Measurements from ENCODE around the gene HBEGF. TPM values are rescaled to one million over a fixed set of nuclear protein-coding genes. Genes with fewer than 3 reads are reported as not detected.

Gene HBEGF
- total RNA-seq, 1 donor from 2014 or later = 257 TPM

DNA sequence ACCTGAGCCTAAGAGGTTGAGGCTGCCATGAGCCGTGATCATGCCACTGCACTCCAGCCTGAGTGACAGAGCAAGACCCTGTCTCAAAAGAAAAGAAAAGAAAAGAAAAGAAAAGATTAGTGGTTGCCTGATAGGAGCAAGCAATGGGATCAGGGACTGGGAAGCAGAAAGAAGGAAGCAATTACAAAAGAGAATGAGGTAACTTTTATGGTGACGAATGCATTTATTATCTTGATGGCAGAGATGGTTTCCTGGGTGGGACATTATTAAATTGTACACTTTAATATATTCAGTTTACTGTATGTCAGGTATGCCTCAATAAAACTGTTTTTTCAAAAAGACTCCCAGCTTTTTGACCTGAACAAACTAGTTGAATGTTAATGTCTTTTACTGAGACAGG lies 36.0 kb downstream of the HBEGF start:
- H2AFZ ChIP-seq (ENCODE audit: low read depth, low read length) = no peak overlapping the region
- H3K9me3 ChIP-seq (ENCODE audit: insufficient read depth, low read depth, low read length) = no peaks in the 10 kb centered on the region
- H4K20me1 ChIP-seq (ENCODE audit: insufficient read depth, low read length) = no peaks in the 10 kb centered on the region
- H3K9ac ChIP-seq (ENCODE audit: low read length) = peak overlapping the region; percentile 84
- no peak overlapping the region for H3K4me3 ChIP-seq (ENCODE audit: insufficient read depth, low read depth, low read length)
- DNase-seq (ENCODE audit: low read depth) (no peak), FAIRE-seq (no peak)
- no peaks in the 10 kb centered on the region for H3K27me3 ChIP-seq (ENCODE audit: insufficient read depth, low read length)
- no peaks in the 10 kb centered on the region for H3K79me2 ChIP-seq (ENCODE audit: insufficient read depth, low read length)
- H3K4me2 ChIP-seq (ENCODE audit: low read length) = peak overlapping the region; percentile 81
- TF ChIP-seq EZH2 (IDR thresholded peaks at IDR 0.05; ENCODE audit: insufficient read depth, low read length) = no peak
- TF ChIP-seq CTCF (IDR thresholded peaks at IDR 0.05; ENCODE audit: insufficient read depth, low read depth, low read length) = no peak
- H3K27ac ChIP-seq (ENCODE audit: low read depth, low read length) = peak overlapping the region; percentile 98
- Mint-ChIP-seq H3K36me3 (ENCODE audit: low read depth, unreplicated experiment) (no peaks in the 10 kb centered on the region), H3K4me3 (ENCODE audit: unreplicated experiment) (peak overlapping the region; percentile 24), H3K9me3 (ENCODE audit: unreplicated experiment) (no peaks in the 10 kb centered on the region), H3K4me1 (ENCODE audit: low read depth, unreplicated experiment) (peaks cover 35% of the 10 kb centered on the region), H3K27me3 (ENCODE audit: low read depth, unreplicated experiment) (no peaks in the 10 kb centered on the region), H3K27ac (ENCODE audit: unreplicated experiment) (peak overlapping the region; percentile 97)
- peaks cover 46% of the 10 kb centered on the region for H3K4me1 ChIP-seq (ENCODE audit: insufficient read depth, low read length)
- H3K36me3 ChIP-seq (ENCODE audit: insufficient read depth, low read length) = no peaks in the 10 kb centered on the region

GRCh38 chr5:140309706-140310249 lies 36.6 kb downstream of the HBEGF start:
- H3K27me3 Mint-ChIP-seq (ENCODE audit: low read depth, unreplicated experiment) = no peaks in the 10 kb centered on the region
- no peaks in the 10 kb centered on the region for H3K27me3 ChIP-seq (ENCODE audit: insufficient read depth, low read length)
- H3K36me3 Mint-ChIP-seq (ENCODE audit: low read depth, unreplicated experiment) = no peaks in the 10 kb centered on the region
- no peaks in the 10 kb centered on the region for H3K9me3 Mint-ChIP-seq (ENCODE audit: unreplicated experiment)
- no peak overlapping the region for H3K4me3 ChIP-seq (ENCODE audit: insufficient read depth, low read depth, low read length)
- peaks cover 46% of the 10 kb centered on the region for H3K4me1 ChIP-seq (ENCODE audit: insufficient read depth, low read length)
- H2AFZ ChIP-seq (ENCODE audit: low read depth, low read length) = no peak overlapping the region
- H3K27ac ChIP-seq (ENCODE audit: low read depth, low read length) = peak overlapping the region; percentile 98
- peak overlapping the region; percentile 97 for H3K27ac Mint-ChIP-seq (ENCODE audit: unreplicated experiment)
- peaks cover 38% of the 10 kb centered on the region for H3K4me1 Mint-ChIP-seq (ENCODE audit: low read depth, unreplicated experiment)
- H4K20me1 ChIP-seq (ENCODE audit: insufficient read depth, low read length) = no peaks in the 10 kb centered on the region
- no peak for DNase-seq (ENCODE audit: low read depth)
- H3K79me2 ChIP-seq (ENCODE audit: insufficient read depth, low read length) = no peaks in the 10 kb centered on the region
- H3K9me3 ChIP-seq (ENCODE audit: insufficient read depth, low read depth, low read length) = no peaks in the 10 kb centered on the region
- FAIRE-seq = no peak
- no peak overlapping the region for H3K4me3 Mint-ChIP-seq (ENCODE audit: unreplicated experiment)
- H3K9ac ChIP-seq (ENCODE audit: low read length) = peak overlapping the region; percentile 84
- TF ChIP-seq CTCF (IDR thresholded peaks at IDR 0.05; ENCODE audit: insufficient read depth, low read depth, low read length) (no peak), EZH2 (IDR thresholded peaks at IDR 0.05; ENCODE audit: insufficient read depth, low read length) (no peak)
- H3K36me3 ChIP-seq (ENCODE audit: insufficient read depth, low read length) = no peaks in the 10 kb centered on the region
- H3K4me2 ChIP-seq (ENCODE audit: low read length) = peak overlapping the region; percentile 81

DNA sequence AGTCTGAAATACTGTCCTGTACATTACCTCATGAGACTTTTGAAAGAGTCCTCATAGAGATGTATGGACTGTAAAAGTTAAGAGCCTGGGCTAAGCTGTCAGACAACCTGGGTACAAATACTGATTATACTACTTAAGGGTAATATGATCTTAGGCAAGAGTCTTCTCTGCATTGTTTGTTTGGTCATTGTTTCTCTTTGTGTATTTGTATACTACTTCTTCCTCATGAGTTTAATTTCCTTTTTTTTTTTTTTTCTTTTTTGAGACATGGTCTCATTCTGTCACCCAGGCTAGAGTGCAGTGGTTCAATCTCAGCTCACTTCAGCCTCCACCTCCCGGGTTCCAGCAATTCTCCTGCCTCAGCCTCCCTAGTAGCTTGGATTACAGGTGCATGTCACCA lies 40.9 kb downstream of the HBEGF start:
- Histone ChIP-seq H3K79me2 (ENCODE audit: insufficient read depth, low read length) (peaks cover 25% of the 10 kb centered on the region), H3K9ac (ENCODE audit: low read length) (no peak overlapping the region), H3K27me3 (ENCODE audit: insufficient read depth, low read length) (no peaks in the 10 kb centered on the region), H2AFZ (ENCODE audit: low read depth, low read length) (no peak overlapping the region), H3K9me3 (ENCODE audit: insufficient read depth, low read depth, low read length) (no peaks in the 10 kb centered on the region), H4K20me1 (ENCODE audit: insufficient read depth, low read length) (no peaks in the 10 kb centered on the region), H3K27ac (ENCODE audit: low read depth, low read length) (no peak overlapping the region), H3K36me3 (ENCODE audit: insufficient read depth, low read length) (no peaks in the 10 kb centered on the region), H3K4me1 (ENCODE audit: insufficient read depth, low read length) (peaks cover 26% of the 10 kb centered on the region), H3K4me3 (ENCODE audit: insufficient read depth, low read depth, low read length) (no peak overlapping the region), H3K4me2 (ENCODE audit: low read length) (no peak overlapping the region)
- peaks cover 24% of the 10 kb centered on the region for H3K4me1 Mint-ChIP-seq (ENCODE audit: low read depth, unreplicated experiment)
- DNase-seq (ENCODE audit: low read depth) (no peak), FAIRE-seq (no peak)
- TF ChIP-seq CTCF (IDR thresholded peaks at IDR 0.05; ENCODE audit: insufficient read depth, low read depth, low read length) = no peak
- TF ChIP-seq EZH2 (IDR thresholded peaks at IDR 0.05; ENCODE audit: insufficient read depth, low read length) = no peak
- H3K9me3 Mint-ChIP-seq (ENCODE audit: unreplicated experiment) = no peaks in the 10 kb centered on the region
- H3K27me3 Mint-ChIP-seq (ENCODE audit: low read depth, unreplicated experiment) = no peaks in the 10 kb centered on the region
- no peaks in the 10 kb centered on the region for H3K36me3 Mint-ChIP-seq (ENCODE audit: low read depth, unreplicated experiment)
- no peak overlapping the region for H3K4me3 Mint-ChIP-seq (ENCODE audit: unreplicated experiment)
- H3K27ac Mint-ChIP-seq (ENCODE audit: unreplicated experiment) = no peak overlapping the region

All from astrocyte (in vitro differentiated cells and primary cell).